NOMO-1 treated with dmso at 0.1 percent for 144 hours (cell line): ENCODE results near the gene A2ML1.
A peak's percentile ranks its signal among the peaks of the same experiment; 100 is the strongest.
"Not testable (repeated sequence)": the region's sequence is repeated elsewhere in the genome, so short reads cannot be mapped to it uniquely, and the experiment has no call there.

Source experiments
- DNase-seq: peaks from one replicate; lab custom pipeline; 2025; ENCODE audit not compliant: unreplicated experiment; lab: John Stamatoyannopoulos, UW

A2ML1 gene

DNA sequence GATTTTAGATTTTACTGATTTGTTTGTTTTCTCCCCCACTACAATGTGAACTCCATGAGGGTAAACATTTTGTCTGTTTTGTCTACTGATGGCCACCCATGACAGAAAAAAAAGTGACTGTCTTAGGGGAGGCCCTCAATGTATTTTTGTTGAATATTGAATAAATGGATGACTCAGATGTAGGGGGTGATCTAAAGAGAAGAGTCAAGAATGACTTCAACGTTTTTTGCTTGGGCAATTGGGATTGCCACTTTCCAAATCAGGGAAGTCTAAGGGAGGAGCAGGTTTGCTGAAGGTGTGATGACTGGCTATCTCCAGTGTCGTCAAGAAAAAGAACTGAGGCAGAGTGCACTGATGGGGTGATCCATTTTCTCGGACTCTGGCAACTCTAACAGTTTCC is 81.2 kb downstream of the A2ML1 start:
- DNase-seq = no peak

GRCh38 chr12:8904665-8905064 is 82.2 kb downstream of the A2ML1 start:
- no peak for DNase-seq

GRCh38 chr12:8905546-8905945 is 83.1 kb downstream of the A2ML1 start:
- DNase-seq = no peak

GRCh38 chr12:8906266-8907180 is 84.1 kb downstream of the A2ML1 start:
- no peak for DNase-seq

DNA sequence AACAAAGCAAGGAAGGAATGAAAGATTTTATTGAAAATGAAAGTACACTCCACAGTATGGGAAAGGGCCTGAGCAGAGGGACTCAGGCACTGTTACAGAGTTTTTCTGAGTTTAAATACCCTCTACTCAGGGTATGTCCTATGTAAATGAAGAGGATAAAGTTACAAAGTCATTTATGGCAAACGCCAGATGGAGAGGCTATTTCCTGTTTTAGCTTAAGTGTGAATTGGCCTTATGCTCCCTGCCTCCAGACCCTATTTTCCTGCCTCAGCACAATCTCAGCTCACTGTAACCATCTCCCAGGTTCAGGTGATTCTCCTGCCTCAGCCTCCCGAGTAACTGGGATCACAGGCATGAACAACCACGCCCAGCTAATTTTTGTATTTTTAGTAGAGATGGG is 85.1 kb downstream of the A2ML1 start:
- no peak for DNase-seq

DNA sequence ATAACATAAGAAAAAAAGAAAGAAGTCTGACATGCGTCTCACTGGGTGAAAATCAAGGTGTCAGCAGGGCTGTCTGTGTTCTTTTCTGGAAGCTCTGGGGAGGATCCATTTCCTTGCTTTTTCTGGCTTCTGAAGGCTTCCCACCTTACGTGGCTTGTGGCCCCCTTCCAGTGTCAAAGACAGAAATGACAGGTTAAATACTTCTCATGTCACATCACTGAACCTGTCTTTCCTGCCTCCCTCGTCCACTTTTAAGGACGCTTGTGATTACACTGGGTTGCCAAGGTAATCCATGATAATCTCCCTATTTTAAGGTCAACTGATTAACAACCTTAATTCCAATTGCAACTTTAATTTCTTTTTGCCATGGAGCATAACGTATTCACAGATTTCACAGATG is 87.3 kb downstream of the A2ML1 start:
- no peak for DNase-seq

GRCh38 chr12:8911606-8912268 is 89.3 kb downstream of the A2ML1 start:
- no peak for DNase-seq

DNA sequence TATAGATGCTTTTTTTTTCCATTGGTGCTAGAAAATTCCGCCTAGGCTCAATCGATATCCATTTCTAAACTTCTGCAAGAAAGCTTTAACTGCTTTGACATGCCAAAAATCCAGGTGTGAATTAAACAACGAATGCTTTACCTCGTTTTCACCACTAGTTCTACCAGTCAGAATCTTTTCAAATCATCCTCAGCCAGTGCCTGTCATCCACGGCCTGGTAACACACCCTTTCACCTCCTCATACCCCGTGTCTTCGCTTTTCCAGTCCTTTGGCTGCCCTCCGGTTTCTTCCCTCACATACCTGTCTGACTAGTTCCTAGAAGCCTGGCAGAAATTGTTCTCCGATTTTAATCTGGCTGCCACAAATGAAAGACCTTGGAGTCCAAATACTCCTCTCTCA is 90.5 kb downstream of the A2ML1 start:
- no peak for DNase-seq

DNA sequence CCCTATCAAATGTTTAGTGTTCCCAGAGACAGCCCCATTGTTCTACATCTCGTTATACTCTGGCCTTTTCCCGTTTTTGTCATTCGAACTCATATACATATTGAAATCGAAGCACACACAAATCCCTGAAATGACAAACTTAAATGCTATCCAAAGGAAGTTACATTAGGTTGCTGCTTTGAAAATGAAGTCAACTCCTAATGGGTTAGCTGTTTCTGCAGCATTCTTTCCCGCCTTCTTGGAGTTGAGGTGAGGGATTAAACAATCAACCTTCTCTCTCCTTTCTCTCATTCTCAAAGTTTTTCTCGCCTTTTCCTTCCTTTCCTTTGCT is 91.2 kb downstream of the A2ML1 start:
- no peak for DNase-seq

DNA sequence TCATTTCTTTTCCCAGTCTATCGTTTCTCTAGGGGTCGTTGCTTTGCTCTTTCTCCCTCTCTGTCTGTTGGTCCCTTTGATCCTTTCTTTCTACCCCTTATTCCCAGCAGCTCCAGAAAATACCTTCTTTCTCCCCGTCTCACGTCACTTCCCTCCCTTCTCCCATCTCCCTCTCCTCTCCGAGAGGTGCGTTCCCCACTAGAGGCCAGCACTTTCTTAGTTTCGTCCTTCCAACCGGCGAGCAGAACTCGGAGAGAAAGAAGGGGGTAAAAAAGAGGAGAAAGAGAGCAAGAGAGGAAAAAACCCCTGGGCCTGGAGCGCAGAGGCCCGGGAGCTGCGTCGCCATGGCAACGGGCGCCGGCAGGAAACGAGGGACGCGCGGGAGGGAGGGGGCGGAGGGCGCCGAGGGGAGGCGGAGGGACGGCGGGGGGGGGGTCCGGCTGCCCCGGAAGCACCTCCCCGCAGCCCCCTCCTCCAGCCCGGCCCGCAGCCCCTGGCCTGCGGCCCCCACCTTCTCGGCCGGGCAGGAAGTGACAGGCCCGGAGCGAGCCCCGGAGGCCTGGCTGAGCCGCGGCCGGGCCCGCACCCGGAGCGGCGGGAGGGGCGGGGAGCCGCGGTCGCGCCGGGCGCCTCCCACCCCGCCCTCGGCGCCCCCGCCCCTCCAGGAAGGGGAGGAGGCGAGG is 91.8 kb downstream of the A2ML1 start, which contains the start of gene PHC1:
TSS of gene PHC1 (plus strand) at position 477 of the 683 bp plus-strand sequence. CDS start 3,169 bp downstream, outside the sequence.
- DNase-seq = not testable (repeated sequence)

- DNase-seq = peak; percentile 14
These were observed 92.5 kb downstream of the A2ML1 start for GRCh38 chr12:8914716-8915526.

DNA sequence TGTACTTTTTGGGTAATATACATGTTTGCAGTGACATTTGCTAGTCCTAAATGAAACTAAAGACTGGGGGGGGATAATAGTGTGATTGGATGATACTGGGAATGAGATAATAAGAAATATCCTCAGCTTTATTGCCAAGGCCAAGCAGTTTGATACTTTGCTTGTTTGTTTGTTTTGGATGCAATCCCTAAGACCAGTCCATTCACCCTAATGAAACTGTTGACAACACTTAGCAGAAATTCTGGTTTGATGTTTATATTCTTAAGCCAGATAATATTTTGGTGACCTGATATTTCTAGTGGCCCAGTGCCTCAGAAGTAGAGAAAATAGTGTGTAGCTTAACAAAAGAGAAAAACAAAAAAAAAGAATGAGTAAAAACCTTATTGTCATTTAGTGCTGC is 93.7 kb downstream of the A2ML1 start:
- DNase-seq = no peak

DNA sequence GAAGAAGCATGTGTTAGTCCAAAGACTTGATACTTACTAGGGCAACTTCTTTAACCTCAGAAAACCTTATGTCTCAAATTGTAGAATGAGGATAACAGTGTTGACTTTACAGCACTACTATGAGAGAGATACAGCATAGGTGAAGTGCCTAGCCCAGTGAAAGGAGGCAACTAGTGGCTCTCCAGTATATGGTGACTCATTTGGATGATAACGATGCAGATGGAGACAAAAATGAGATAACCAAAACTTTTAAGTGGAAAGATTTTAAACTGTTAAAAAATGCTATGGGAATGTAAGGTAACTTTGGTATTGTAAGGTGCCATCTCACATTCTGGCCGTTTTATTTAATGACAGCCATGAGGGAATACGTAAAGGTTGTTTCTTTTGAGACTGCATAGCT is 94.6 kb downstream of the A2ML1 start:
- DNase-seq = no peak

GRCh38 chr12:8917751-8918150 is 95.3 kb downstream of the A2ML1 start:
- DNase-seq = no peak

- not testable (repeated sequence) for DNase-seq
These were observed 97.2 kb downstream of the A2ML1 start for GRCh38 chr12:8919643-8920042.

- DNase-seq = no peak
These were observed 100.1 kb downstream of the A2ML1 start for GRCh38 chr12:8922544-8922943.
